ENCODE results near the gene CDK11A.
"Not testable (repeated sequence)": the region's sequence is repeated elsewhere in the genome, so short reads cannot be mapped to it uniquely, and the experiment has no call there.

Gene CDK11A

DNA sequence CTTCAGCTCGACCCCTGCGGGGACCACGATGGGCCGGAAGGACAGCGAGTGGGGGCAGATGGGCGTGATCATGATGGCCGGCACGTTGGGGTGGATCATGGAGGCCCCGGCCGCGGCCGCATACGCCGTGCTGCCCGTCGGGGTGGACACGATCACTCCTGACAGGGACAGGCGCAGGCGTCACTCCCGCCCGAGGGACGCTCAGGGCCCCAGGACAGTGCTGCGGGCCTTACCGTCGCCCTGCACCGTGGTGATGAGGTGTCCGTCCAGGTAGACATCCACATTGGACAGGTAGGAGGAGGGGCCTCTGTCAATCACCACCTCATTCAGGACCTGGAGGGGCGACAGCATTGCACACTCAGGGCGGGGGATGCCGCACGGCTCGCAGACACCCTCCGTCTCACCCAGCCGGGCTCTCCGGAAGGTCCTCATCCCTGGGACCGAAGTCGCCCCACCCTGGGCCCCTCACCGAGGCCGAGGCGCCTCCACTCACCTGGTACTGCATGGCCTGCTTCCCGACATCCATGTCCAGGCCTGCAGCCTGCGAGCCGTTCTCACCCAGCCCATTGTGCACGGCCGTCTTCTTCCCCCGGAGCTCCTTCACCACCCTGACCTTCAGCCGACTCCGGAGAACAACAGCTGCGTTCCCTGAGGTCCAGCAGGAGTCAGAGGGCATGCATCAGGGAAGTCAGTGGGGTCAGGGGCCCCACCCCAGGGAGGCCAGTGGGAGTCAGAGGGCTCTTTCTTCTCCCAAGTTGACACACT, 30.1 kb upstream of the CDK11A start:
- DNase-seq, result no peak

DNA sequence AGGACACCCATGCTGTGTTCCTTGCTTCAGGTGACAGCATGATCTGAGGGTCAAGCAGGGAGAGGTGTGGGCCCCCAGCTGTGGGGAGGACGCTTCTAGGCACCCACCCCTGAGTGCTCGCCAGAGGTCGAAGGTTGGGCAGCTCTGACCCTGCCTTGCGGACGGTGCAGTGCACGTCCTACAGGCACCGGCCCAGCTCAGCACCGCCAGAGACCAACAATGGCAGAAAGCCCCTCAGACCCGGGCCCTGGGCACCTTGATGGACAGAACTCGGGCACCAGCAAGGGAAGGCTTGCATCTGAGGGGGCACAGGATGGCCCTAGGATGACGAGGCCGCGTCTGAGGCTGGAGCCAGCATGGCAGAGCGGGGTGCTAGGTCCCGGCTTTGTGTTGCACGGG, 29.4 kb upstream of the CDK11A start:
- DNase-seq, result no peak

DNA sequence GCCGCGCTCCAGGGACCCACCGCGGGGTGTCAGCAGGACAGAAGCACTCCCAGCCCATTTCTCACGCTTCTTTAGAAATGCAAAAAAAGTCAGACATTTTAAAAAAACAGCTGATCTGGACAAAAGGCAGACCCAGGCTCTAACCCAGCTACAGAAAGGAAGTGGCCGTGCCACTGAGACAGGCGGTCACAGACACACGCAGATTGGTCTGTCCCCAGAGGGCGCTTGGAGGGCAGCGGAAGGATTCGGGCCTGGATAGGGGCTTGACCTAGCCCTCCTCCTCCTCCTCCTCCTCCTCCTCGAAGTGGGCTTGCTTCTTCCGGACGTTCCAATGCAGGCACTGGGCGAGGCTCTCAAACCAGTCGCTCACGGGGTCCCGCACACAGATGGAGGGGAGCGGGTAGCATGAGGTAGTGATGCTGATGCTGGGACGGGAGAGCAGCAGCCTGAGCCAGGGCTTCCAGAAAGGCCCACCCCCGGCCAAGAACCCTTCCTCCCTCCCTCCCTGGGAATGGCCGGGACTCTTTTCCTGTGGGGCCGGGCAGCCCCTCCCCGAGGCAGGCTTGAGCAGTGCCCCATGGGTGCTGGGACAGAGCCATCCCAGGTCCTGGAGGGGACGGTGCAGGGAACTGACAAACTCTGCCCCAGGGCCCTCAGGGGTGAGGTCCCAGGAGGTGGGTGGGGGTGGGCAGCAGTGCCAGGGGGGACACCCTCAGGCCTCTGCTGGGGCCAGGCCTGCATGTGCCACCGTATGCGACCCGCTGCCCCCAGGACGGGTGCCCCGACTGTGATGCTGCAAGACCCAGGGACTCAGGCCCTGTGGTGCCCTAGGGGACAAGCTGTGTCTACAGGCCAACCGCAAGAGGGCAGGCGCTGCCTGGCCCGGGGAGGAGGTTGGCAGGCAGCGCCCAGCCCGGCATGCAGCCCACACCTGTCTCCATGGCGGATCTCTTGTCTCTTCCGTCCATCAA, 28.8 kb upstream of the CDK11A start:
- no peak for DNase-seq

DNA sequence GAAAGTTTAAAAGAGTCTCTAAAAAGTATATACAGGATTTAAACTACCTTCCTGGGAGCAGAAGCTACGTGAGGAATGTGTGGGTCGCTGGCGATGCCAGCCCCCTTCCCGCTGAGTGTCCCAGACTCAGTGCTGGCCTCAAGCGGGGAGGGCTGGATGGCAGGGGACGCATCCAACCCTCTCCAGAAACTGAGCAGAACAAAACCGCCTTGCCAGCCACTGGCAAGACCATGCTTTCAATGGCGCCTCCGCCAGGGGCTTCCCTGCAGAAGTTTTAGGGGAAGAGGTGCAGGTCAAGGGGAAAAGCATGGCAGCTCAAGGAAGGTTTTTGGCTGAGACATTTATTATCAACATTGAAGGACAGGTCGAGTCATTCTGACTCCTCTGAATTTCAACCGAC, 28.0 kb upstream of the CDK11A start:
- DNase-seq, result no peak

DNA sequence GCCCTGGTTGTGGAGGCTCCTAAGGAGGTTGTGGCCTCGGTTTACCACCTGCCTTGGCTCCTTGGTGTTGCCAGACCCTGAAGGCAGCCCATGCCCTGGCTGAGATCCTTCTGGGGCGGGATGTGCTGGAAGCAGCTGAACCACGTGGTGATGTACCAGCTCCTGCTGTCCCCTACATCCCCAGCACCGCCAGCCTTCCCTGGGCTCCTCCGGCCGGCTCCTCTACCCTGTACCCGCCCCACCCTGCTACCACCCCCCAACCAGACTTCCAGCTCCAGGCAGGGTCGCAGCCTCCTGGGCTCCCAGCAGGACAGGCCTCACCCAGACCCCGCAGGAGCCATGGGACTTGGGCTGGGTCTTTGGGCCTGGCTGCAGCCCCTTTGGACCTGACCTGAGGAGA, 25.8 kb upstream of the CDK11A start:
- not testable (repeated sequence) for DNase-seq

DNA sequence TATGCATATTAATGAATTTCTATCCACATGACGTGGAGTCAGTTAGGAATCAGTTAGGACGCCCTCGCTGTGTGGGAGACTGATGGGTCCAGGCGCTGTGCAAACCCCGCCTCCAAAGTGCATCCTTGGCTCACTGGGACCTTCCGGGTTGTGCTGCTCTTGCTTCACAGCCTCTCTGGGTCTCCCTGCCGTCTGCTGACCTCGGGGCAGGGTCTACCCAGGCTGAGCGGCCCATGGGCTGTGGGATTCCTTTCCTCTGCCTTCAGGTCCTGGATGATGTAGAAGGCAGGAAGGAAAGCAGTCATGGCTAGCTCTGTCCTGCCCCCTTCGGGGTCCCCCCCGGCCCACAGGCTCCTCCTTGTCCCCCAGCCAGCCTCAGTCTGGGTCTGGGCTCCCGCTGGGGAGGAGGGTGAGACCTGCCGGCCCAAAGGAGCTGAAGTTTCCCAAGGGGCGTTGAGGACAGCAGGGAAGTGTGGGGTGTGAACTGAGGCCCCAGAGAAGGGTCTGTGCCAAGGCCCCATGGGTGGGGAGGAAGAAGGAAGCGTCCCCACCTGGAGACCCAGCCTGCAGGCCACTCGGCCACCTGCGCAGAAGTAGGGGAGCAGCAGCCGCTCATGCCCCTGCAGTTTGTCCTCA, 24.6 kb upstream of the CDK11A start:
- DNase-seq, result no peak

DNA sequence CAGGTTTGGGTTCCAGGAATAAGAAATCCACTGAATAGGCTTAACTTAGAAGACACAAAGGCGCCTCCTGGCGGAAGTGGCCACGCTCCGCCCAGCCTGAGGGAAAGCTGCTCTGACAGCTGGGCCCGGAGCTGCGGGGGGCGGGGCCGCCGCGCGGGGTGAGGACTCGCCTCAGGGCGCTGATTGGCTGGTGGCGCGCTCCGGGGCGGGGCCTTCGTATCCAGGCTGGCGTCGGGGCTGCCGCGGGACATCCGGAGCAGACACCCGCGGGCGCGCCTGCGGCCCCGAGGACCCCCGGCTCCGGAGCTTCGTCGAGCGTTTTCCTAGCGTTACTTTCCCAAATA, 22.4 kb upstream of the CDK11A start:
- DNase-seq, result not testable (repeated sequence)

DNA sequence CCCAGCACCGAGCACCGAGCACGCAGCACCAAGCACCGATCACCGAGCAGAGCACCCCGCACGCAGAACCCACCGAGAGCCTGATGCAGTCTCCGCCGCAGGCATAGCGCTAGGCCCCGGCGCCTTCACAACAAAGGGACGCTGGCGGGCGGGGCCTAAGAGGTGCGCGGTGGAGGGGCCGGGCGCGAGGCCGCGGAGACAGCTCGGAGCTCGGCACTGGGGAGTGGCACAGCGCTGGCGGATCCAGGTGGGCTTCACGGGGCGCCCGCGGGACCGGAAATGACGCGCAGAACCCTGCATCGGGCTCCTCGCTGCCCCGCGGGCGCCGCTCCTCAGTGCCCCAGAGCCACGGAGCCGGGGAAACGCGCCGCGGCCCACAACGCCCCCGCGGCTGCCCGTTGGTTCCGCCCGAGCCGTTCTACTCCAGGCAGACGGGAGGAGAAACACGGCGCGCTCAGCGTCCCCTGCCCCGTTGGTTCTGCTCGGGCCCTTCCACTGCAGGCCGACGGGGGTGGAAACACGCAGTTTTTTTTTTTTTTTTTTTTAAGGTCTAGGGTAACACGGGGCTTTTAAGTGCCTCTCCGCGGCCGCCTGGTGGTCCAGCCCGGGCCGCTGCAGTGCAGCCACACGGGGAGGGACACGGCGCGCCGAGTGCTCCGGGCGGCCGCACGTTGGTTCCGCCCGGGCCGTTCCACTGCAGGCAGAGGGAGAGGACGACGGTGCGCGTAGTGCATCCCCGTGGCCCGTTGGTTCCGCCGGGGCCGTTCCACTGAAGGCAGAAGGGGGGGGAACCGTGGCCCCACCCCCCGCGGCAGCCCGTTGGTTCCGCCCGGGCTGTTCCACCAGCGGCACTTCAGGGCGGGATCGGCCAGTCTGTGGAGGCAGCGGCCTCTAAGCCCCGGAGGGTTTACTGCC, 21.8 kb upstream of the CDK11A start:
- peak; percentile 76 for DNase-seq

DNA sequence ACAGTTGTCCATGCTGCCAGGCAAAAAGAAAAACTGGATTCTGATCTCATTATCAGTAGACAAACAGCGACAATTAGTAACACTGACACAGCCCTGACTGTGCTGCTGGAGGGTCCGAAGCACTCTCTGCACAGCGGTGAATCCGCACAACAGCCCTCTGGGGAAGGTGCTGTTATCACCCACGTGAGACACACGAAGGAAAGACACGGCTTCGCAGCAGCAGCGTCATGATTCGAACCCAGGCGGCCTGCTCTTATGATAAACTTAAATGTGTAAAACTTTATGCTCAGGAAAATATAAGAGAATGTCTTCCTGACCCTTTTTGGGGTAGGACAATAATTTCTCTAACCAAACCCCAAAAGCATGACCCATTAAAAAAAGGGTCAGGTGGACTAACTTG, 18.4 kb upstream of the CDK11A start:
- not testable (repeated sequence) for DNase-seq

DNA sequence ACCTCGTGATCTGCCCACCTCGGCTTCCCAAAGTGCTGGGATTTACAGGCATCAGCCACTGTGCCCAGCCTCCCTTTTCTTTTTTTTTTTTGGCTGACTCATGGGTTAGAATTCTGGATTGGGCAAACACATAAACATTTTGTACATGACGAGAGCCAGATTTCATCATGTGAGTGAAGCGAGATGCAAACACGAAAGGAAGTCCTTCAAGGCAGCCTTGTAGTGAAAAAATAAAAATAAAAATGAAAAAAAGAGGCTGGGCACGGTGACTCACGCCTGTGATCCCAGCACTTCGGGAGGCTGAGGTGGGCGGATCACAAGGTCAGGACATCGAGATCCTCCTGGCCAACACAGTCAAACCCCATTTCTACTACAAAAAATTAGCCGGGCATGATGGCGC, 16.9 kb upstream of the CDK11A start:
- not testable (repeated sequence) for DNase-seq

DNA sequence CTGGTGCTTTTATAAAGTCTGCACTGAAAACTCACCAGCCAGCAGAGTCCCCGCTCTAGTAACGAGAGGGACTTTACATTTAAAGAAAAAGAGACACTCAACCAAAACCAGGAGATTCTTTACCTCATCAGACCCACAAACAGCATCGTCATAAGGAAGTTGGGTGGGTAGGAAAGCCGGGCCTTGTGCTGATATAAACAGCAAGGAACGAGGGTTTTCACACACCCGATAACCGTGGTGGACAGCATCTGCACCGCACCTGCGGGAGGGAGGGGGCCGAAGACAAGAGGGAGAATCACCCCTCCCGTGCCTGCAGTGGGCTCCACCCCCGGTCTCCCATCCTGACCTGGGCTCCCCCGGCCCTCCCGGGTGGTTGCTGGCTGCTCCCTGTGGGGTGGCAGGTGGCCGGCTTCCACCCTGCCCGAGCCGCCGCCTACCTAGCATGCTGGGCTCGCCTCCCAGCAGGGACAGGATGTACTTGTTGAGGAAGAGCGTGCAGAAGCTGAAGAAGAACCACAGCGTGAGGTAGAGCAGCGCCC, 14.7 kb upstream of the CDK11A start:
- DNase-seq, result not testable (repeated sequence)

DNA sequence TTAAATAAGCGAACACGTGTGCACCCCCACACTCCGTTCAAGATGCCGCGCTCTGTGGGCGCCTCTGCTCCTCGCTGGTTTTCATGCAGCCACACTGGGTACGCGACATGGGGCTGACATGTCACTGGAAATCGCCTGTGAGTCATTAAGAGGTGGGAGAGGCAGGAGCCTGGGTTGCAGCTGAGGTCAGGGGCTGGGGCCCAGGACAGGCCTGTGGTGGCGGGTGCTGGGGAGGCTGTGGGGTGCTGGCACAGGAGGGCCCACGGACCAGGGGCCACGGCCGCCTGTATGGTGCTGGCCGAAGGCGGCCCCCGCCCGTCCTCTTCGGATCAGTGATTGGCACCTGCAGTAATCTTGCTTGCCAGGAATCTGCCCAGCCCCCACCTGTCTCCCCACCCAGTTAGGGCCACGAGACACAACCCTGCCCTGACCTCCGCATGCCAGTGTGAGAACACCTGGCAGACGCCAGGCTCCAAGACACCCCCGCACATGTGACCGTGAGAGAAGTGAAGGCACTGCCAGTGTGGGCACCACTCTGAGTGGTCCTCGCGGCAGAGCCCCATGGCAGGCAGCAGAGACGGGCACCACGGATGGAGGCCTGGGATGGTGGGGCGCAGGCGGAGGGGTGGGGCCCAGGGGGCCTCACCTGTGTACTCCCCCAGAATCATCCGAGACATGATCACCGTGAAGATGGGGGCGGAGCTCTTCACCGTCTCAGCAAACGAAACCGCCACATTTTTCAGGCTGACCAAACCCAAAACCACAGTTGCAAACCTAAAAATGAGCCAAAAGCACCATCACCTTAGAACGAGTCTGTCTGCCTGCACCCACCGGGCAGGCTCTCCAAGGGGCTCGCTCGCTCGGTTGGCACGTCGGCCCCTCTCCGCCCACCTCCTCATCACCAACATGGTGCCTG, 13.8 kb upstream of the CDK11A start:
- not testable (repeated sequence) for DNase-seq

DNA sequence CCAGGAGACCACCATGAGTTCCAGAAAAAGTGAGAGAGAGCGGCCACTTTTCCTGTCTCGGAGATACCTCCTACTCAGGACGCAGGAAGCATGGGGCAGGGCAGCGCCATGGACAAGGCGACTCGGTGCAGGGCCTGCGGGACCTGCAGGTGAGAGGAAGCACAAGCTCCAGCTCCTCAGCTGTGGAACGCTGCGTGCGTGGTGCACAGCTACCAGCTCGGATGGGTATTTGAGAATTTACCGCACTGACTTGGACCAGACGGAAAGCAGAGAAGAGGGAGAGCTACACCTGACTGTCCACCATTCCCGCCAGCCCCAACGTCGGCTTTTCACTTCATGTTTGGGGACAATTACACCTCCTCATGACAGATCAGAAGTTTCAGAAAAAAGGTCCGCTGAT, 8.2 kb upstream of the CDK11A start:
- DNase-seq, result no peak

DNA sequence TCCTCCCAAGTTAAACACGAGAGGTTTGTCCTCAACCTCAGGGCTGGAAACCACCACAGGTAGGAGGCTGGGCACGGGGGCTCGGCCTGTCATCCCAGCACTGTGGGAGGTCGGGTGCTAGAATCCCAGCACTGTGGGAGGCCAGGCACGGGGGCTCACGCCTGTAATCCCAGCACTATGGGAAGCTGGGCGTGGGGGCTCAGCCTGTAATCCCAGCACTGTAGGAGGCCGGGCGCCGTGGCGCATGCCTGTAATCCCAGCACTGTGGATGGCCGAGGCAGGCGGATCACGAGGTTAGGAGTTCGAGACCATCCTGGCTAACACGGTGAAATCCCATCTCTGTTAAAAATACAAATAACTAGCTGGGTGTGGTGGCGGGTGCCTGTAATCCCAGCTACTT, 6.7 kb upstream of the CDK11A start:
- no peak for DNase-seq

DNA sequence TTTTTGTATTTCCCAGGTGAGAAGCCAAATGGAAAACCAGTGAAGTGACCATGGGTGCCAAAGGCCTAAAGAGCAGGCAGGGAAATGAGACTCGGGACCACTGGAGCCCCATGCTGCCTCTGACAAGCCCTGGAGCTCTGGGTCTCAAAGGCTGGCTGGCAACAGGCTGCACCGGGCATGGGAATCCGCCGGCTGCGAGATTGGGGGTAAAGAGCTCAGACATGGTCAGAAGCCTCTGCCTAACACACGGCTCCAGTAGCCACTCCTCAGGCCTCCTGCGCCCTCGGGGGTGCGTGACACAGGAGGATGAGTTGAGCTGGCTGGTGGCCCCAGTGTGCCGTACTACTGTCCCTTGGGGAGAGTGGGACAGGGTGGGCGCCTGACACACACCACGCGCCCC, 6.1 kb upstream of the CDK11A start:
- not testable (repeated sequence) for DNase-seq

DNA sequence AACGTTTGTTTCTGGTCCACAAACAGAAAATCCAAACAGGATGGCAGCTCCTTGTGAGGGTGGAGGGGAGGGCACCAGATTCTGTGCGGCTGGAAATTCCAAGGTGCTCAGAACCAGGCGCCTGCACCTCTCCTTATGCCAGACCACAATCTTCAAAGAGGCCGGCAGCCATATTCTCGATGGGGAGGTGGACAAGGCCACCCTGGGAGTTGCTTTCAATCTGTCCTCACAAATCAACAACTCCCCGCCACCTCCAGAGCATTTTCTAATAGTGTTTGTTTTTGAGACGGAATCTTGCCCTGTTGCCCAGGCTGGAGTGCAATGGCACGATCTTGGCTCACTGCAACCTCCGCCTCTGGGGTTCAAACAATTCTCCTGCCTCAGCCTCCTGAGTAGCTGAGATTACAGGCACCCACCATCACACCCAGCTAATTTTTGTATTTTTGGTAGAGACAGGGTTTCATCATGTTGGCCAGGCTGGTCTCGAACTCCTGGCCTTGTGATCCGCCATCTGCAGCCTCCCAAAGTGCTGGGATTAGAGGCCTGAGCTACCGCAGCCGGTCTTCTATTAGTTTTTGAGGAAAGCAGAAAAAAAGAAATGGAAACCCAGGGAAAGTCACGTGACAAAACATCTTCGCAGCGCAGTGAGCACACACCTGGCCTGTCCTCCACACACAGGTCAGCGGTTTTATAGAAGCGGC, 5.1 kb upstream of the CDK11A start:
- DNase-seq, result not testable (repeated sequence)

DNA sequence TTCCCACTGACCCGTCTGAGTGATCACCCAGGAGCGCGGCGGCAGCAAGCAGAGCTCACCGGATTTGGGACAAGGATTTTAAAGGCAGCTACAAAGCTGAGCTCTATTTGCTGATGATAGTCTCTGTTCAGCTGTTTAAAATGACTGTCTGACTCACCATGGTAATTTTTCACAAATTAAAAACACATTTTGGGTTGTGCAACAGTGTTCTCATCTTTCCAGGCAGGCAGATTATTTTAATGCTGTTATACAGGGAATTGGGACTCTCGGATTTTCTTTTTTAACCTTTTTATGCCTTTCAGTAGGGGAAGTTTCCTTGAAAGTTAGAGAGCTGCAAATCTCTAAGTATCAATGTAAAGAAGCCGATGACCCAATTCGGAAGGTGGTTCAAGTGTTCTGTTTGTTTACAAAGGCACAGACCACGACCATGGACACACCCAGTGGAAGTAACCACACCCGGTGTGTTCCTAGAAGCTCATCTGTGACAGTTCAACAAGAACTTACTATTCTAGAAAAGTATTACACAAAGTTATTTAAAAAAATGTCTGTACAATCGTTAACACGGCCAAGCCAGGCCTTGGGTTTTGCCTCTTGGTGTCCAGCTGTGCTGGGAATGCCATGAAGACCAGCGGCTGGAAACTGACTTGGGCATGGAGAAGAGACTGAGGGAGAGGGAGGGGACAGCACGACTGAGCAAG, 4.3 kb upstream of the CDK11A start:
- DNase-seq, result not testable (repeated sequence)

DNA sequence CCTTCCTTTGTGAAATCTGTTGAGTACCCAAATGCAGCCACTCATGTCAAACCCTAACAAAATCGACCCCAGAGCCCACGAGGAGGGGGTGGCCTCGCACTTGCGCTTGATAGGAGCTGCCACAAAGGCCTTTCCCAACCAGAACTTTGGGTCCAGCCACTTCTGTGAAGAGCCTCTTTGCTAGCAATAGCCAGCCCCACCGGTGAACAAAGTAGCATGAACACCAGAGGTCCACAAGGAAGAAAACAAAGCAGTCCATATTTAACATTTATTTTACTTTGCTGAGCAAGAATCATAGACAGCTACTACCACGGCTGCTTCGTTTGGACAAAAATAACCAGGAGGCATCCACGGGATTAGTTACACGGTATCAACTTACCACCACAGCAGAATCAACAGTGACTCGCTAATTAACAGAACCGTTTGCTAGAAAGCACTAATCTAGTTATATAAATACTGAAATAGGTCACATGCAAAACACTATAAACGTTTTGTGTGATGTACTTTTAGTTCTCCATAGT, 3.0 kb upstream of the CDK11A start:
- DNase-seq, result not testable (repeated sequence)

DNA sequence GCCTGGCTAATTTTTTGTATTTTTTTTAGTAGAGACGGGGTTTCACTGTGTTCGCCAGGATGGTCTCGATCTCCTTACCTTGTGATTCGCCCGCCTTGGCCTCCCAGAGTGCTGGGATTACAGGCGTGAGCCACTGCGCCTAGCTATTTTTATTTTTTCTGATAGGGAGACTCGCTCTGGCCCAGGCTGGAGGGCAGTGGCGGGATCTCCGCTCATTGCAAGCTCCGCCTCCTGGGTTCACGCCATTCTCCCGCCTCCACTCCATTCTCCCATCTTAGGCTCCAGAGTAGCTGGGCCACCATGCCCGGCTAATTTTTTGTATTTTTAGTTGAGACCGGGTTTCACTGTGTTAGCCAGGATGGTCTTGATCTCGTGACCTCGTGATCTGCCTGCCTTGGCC, 1.9 kb upstream of the CDK11A start:
- DNase-seq, result not testable (repeated sequence)
